HG02943 (cell line): ENCODE results near the gene SEMA6A.

ENCODE experiments used
- ATAC-seq: cut with Tn5 transposase; IDR thresholded peaks from one replicate; pipeline ENCODE4 v1.9.1; 2021; ENCODE audit warnings: mild to moderate bottlenecking, low read depth, moderate library complexity; ENCODE audit not compliant: unreplicated experiment

The SEMA6A gene

GRCh38 chr5:116418016-116418415 is 156.6 kb downstream of the SEMA6A start:
- no peak for ATAC-seq

DNA sequence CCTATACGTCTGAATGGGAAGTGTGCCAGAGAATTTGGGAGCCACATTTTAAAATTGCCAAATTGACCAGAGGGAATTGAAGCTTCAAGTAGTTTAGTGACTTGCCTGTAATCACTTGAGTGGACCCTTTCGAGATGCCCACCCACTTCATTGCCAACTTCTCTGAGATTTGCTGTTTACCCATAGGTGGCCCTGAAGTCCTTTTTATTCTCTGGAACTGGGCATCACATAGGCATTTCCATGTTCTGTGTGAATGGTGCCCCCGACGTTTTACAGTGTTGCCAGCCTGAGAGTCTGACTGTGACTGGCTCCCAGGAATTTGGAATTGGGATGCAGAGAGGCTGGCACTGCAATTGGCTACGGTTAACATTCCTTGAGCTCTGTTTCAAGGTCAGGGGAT is 158.6 kb downstream of the SEMA6A start:
- ATAC-seq = no peak

DNA sequence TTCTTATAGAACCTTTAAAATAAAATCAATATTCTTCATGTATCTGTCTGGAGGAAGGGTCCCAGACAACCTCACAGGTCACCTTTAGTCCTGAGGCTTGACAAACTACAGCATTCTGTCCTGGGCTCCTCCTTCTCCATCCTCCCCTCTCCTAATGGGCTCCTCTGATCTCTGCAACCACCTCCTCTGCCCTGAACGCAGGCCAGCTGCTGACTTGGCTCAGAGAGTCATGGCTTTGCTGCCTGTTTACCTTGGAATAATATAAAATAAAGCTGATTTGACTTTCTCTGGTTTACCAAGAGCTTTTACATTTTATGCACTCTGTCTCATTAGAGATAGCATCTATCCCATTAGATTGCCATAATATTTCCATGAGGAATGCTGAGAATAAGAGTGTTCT is 159.4 kb downstream of the SEMA6A start:
- no peak for ATAC-seq

DNA sequence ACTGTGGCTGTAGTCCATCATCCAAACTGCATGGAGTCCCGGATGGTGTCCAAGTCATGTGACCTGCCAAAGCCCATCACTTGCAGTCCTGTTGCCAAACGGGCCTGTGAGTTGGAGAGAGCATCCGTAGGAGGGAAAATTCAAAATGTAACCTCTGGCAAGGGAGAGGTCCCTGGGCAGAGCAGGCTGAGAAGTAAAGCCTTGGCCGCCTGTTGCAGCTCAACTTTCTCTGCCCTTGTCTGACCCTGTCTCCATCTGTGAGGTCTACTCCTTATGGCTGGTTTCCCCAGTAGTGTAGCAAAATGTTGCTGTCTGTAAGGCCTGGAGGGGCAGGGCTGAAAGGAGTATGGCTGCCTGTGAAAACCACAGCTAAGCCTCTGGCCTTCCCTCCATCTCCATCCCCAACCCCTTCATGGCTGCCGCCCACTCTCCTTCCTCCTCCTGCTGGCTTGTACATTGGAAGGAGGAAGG is 163.5 kb downstream of the SEMA6A start:
- no peak for ATAC-seq

- no peak for ATAC-seq
These were observed 164.2 kb downstream of the SEMA6A start for GRCh38 chr5:116410336-116410890.

DNA sequence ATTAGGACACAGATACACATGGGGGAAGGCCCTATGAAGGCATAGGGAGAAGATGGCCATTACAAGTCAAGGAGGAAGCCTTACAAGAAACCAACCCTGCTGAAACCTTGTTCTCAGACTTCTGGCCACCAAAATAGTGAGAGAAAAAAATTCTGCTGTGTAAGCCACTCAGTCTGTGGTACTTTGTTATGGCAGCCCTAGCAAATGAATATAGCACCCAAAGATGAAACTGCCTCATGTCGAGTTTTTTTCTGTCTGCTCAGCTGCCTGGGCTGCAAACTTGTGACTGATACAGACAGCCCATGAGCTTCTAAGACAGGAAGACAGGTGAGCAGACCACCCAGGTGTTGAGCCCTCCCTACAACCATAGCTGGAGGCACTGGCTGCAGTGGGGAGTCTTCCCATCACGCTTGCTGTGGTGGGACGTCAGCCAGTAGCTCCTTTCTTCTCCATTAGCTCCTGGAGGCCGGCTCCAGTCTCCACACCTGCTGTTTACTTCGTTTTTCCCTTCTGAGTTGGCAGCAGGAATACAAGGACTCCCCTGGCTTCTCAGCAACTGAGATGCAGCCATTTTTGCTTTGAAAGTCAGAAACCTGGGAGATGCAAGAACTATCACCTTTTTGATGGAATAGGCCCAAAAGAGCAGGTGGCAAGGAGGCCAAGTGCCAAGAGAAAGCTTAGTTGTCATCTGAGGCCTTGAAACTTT is 164.9 kb downstream of the SEMA6A start:
- ATAC-seq = no peak

DNA sequence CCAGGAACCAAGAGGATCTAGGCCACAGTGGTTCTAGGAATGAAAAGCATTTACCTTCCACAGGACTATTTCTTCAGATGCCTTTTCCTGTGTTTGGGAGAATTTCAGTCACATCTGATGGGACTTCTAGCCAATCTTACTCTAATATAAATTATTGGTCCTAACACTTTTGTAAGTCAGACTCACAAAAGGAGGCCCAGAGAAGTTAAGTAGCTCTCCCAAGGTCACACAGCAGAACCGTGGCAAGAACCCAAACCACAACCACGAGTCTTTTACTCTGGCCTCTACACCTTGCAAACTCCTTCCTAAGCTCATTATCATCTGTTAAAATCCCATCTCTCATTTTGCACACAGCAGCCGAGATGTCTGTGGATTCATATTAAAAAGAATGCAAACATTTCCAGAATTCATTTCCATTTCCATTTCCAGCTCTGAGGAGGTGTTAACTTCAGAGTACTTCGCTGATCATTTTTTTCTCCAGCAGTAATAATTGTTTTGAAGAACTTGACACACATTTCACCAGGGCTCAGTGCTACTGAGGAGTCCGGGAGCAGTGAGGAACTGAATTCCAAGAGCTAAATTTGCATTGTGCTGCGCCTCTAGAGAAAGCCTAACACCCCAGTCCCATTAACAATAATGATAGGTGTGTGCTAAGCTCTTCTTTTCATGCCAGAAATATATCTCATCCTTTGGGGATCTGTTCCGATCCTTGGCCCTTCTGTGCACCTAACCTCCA is 168.1 kb downstream of the SEMA6A start:
- no peak for ATAC-seq

GRCh38 chr5:116404792-116405191 is 169.8 kb downstream of the SEMA6A start:
- ATAC-seq = no peak

- no peak for ATAC-seq
These were observed 170.6 kb downstream of the SEMA6A start for GRCh38 chr5:116404016-116404415.

DNA sequence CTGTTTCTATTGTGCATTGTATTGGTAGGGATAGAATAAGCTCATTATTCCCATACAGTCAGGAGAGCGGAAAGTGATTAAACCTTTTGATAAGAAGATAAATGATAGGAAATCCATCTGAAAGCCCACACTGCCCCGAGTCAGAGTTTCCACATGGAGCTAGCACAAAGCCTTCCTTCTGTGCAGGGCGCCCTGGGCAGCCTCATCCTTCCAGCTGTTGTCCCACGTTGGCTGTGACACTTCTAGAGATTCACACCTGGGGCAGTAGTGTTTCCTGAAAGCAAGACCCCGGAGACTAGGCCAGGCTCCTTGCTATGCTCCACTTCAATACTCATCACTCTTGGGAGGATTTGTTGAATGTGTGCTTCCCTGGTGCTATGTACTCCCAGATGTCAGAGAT is 172.4 kb downstream of the SEMA6A start:
- ATAC-seq = no peak

DNA sequence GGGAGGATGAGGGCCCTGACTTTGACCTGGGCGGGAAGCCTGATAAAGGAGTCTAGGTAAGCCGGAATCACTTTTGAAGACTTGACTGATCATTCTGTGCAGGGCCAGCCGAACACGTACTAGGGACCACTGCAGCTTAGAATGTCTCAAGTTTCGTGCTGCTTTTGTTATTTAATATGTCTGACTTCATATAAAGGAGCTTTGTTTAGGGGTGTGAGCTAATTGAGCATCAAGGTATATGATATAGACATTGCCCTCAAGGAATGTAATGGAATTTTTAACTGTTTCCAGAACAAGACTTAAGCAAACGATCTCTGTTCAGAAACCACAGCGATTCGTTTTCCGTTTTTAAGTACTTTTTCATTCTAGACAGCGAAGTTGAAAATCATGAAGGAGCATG is 173.0 kb downstream of the SEMA6A start:
- no peak for ATAC-seq

- no peak for ATAC-seq
These were observed 178.0 kb downstream of the SEMA6A start for GRCh38 chr5:116396476-116397099.

GRCh38 chr5:116395631-116396203 is 178.9 kb downstream of the SEMA6A start:
- no peak for ATAC-seq

DNA sequence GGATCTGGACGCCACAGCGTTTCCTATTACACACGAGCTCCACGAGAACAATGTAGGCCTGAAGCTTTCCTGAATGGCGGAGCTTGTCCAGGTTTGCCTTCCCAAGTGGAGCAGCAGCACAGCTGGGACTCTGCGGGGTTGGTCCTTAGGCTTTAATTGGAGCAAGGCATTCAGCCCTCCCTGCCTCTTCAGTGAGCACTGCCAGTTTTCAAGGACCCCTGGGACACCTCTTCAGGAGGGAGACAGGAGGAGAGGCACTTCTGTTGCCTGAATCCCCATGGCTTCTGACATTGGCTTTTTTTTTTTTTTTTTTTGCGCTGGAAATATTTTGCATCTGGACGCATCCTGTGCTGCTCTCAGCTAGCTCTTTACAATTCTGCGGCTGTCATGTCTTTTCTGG is 179.4 kb downstream of the SEMA6A start:
- no peak for ATAC-seq

- no peak for ATAC-seq
These were observed 180.3 kb downstream of the SEMA6A start for GRCh38 chr5:116394186-116394867.
